Bronchial epithelial cell (primary cell): ENCODE data around the gene MBLAC1. TPM values are rescaled to one million over a fixed set of nuclear protein-coding genes. Genes with fewer than 3 reads are reported as not detected.

Source experiments
- DNase-seq: peaks from one replicate; pipeline ENCODE4 v3.0.0-alpha.2; 2010; ENCODE audit warnings: low read depth
- FAIRE-seq: peaks from 2 replicates; lab custom pipeline; 2011; peaks lifted over from hg19 to GRCh38; lab: Jason Lieb, UNC
- H3K27me3 ChIP-seq: 2 replicates; pipeline ENCODE4 v1.5.1; 2011; ENCODE audit warnings: low read length; ENCODE audit not compliant: control insufficient read depth, insufficient read depth
- H3K36me3 ChIP-seq: 2 replicates; pipeline ENCODE4 v1.5.1; 2011; ENCODE audit warnings: low read length; ENCODE audit not compliant: control insufficient read depth, insufficient read depth
- H3K4me3 ChIP-seq: 2 replicates; pipeline ENCODE4 v1.5.1; 2011; ENCODE audit warnings: mild to moderate bottlenecking, low read depth, low read length, control low read depth
- total RNA-seq: library from RNA; depleted of rRNA; stranded (reverse); fragments of >200 nt; gene quantifications from 2 replicates; pipeline ENCODE4 v1.2.1, GENCODE V29; 2014
- TF ChIP-seq, protein P1 (sequence below): IDR thresholded peaks from 2 replicates; pipeline ENCODE4 v1.5.1; 2011; ENCODE audit warnings: mild to moderate bottlenecking, moderate library complexity, low read length, control low read depth, inconsistent platforms; ENCODE audit not compliant: insufficient read depth, severe bottlenecking

The MBLAC1 gene
- total RNA-seq, 1 donor from 2014 or later, result 1.6 TPM

GRCh38 chr7:100173806-100174495 lies 47.2 kb downstream of the MBLAC1 start:
- H3K4me3 ChIP-seq, result no peak overlapping the region
- DNase-seq (no peak), FAIRE-seq (no peak)
- no peaks in the 10 kb centered on the region for H3K36me3 ChIP-seq
- TF ChIP-seq, protein P1, sequence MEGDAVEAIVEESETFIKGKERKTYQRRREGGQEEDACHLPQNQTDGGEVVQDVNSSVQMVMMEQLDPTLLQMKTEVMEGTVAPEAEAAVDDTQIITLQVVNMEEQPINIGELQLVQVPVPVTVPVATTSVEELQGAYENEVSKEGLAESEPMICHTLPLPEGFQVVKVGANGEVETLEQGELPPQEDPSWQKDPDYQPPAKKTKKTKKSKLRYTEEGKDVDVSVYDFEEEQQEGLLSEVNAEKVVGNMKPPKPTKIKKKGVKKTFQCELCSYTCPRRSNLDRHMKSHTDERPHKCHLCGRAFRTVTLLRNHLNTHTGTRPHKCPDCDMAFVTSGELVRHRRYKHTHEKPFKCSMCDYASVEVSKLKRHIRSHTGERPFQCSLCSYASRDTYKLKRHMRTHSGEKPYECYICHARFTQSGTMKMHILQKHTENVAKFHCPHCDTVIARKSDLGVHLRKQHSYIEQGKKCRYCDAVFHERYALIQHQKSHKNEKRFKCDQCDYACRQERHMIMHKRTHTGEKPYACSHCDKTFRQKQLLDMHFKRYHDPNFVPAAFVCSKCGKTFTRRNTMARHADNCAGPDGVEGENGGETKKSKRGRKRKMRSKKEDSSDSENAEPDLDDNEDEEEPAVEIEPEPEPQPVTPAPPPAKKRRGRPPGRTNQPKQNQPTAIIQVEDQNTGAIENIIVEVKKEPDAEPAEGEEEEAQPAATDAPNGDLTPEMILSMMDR, result no peak
- H3K27me3 ChIP-seq, result peaks cover 6% of the 10 kb centered on the region

DNA sequence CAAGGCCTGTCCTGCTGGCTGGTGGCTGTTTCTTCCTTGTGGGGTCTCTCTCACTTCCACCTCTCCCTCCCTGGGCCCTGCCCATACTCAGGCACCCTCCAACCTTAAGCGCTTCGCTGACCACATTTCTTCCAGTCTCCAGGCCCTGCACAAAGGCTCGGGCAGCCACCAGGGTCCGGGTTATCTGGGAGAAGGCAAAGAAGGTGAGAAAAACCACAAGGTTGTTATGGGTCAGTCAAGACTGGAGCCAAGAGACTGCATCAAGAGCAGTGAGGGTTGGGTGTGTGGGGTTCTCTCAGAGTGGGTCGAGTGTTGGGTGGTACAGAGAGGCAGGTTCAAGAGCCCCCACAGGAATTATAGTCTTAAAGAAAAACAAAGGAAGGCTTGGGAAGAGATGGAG lies 47.8 kb downstream of the MBLAC1 start:
- TF ChIP-seq, protein P1, result no peak
- DNase-seq (no peak), FAIRE-seq (no peak)
- Histone ChIP-seq H3K27me3 (peaks cover 6% of the 10 kb centered on the region), H3K36me3 (no peaks in the 10 kb centered on the region), H3K4me3 (no peak overlapping the region)

DNA sequence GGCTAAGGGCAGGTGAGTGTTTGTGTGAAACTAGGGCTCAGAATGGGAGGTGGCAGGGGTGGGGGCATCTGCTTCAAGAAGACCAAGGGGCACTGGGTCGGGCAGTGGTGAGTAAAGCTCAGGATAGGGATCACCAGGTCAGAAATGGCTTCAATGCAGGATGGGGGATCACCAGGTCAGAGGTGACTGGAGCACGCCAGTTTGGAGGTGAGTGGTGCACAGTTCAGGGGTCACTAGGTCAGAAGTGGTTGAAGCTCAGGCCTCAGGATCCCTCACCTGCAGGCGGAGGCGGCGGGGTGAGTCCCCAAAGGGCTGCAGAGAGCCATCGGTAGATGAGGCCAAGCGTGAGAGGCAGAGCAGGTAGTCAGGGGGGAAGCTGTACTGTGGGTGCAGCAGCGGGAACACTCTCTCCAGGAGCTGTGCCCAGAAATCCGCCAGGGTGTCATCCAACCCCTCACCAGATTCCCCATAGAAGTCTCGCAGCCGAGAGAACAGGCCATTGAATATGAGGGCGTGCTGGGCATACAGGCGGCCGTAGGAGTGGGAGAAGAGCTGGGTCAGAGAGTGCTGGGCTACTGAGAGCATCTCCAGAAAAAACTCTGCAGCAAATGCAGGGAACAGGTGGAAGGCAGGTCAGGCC lies 48.6 kb downstream of the MBLAC1 start:
- DNase-seq (no peak), FAIRE-seq (no peak)
- H3K27me3 ChIP-seq, result peaks cover 6% of the 10 kb centered on the region
- H3K4me3 ChIP-seq, result no peak overlapping the region
- H3K36me3 ChIP-seq, result no peaks in the 10 kb centered on the region
- TF ChIP-seq, protein P1, result no peak

DNA sequence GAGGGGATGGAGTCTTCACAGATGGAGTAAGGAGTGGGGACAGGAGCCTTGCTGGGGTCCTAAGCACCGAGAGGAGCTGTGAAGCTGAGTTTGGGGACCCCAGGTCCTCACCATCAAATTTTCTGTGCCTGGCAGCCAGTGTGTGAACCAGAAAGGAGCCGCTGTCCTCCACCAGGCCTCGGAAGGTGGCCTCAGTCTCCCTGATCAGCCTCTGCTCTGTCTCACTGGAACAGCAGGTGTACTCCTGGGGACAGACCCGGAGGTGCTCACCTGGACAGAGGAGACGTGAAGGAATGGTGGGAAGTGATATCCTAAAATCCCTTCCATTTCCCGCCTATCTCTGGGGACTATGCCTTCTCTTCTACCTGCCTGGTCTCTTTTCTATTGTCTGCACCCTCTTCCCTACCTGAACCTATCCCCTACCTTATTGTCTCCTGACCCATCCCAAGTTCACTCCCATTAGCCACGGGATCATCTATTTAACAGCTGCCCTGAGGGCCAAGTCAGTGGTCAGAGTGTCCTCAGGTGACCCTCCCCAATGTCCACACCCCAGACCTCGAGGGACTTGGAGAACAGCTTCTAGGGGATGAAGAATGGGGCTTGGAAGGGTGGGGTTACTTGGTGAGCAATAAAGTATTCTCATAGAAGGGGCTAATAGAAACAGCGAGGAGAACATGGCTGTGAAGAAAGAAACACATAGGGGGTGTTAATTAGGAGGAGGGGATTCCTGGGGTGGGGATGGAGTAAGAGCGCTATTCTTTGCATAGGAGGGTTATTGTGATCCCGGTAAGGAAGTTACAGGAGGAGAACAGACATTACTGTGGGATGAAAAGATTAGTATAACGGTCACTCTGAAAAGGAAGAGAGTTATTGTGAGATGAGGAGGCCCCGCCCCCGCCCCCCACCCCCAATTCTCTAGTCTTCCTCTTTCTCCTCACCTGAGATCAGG lies 49.6 kb downstream of the MBLAC1 start:
- no peaks in the 10 kb centered on the region for H3K36me3 ChIP-seq
- H3K27me3 ChIP-seq, result no peaks in the 10 kb centered on the region
- DNase-seq (no peak), FAIRE-seq (no peak)
- H3K4me3 ChIP-seq, result peak overlapping the region; percentile 51
- TF ChIP-seq, protein P1, result no peak

DNA sequence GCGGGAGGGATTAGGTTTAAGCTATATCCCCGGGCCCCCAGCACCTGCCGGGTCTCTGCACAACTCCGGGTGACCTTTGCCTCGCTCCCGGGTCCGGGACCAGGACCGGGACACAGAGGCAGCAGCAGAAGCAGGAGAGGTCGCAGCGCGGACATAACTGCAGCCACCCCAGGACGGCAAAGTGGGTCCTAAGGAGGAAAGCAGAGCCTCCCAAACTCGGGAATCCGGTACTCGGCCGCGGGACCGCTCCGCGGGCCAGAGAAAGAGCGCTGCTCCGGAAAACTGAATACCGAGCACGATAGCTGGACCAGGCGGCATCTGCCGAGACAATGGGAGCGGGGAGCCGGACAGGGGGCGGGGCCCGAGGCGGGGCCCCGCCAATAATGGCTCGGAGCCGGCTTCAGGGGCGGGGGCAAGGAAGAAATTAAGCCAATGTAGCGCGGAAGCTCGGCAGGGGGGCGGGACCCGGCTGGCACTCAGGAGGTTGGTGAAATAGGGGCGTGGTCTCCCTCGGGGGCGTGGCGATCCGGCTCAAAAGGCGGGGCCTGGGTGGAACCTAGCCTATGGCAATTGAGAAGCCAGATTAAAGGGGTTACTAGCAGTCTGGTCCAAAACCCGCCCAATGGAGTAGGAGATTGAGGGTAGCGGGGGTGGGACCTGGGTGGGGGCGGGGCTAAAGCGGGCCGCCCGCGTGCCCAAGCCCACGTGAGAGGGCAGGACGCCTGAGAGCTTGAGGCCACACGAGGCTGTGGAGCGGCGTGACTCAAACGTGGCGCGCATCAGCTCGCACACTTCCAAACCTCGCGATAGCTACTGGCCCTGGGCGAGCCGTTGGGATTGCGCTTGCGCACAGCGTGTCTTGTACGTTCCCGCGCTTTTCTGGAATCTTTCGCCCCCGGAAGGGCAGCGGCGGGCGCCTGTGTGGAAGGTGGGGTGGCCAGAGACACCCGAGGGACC lies 50.6 kb downstream of the MBLAC1 start, which contains the start of the genes GPC2 and STAG3:
TSS of gene GPC2 (minus strand) at position 337 of the 957 bp plus-strand sequence. CDS start at position 155, 182 bp downstream.
TSS of gene STAG3 (plus strand) at position 874 of the 957 bp plus-strand sequence. CDS start 2,639 bp downstream, outside the sequence.
- FAIRE-seq, result no peak
- peak; percentile 86 for DNase-seq
- TF ChIP-seq, protein P1, result no peak

More for the DNA sequence above, 50.6 kb downstream of the MBLAC1 start, which contains the start of the genes GPC2 and STAG3:
- no peaks in the 10 kb centered on the region for H3K36me3 ChIP-seq
- no peaks in the 10 kb centered on the region for H3K27me3 ChIP-seq
- peak within 1 kb of the TSS; percentile 51 for H3K4me3 ChIP-seq
